Cardiac septum (tissue), 1 donor: ENCODE results near the gene LY6G6C. TPM values are rescaled to one million over a fixed set of nuclear protein-coding genes. Genes with fewer than 3 reads are reported as not detected.

Source experiments
- microRNA-seq: library from miRNA; unstranded; fragments of <30 nt; microRNA quantifications from one replicate; pipeline ENCODE4 v1.2.0, GENCODE V29; 2020
- total RNA-seq: library from RNA; stranded (reverse); fragmentation: NEBNext Ultra II Directional; extraction: Animal tissue kit (Norgen Biotek cat#: 25700); gene quantifications from one replicate; pipeline ENCODE4 v1.2.1, GENCODE V29; 2021
- donor health status: DM: no; HTN: no; CAD: no.

Gene LY6G6C
- total RNA-seq, 1 donor from 2014 or later, result not detected

Small RNAs within 50 kb of the gene (microRNA-seq; reads per million reads assigned to microRNA genes)
- not detected for gene MIR4646

Other genes with a start within 250 kb of the LY6G6C start
- 1.9 TPM for gene MICB, start 223.6 kb downstream of the LY6G6C start, total RNA-seq
- gene MCCD1, start 192.8 kb downstream of the LY6G6C start, total RNA-seq, result not detected
- gene DDX39B, start 179.7 kb downstream of the LY6G6C start, total RNA-seq, result 201 TPM
- 2.6 TPM for gene ATP6V1G2, start 175.1 kb downstream of the LY6G6C start, total RNA-seq
- 9.5 TPM for gene NFKBIL1, start 174.1 kb downstream of the LY6G6C start, total RNA-seq
- not detected for gene LTA, start 149.5 kb downstream of the LY6G6C start, total RNA-seq
- 0.38 TPM for gene TNF, start 146.2 kb downstream of the LY6G6C start, total RNA-seq
- 0.86 TPM for gene LTB, start 139.3 kb downstream of the LY6G6C start, total RNA-seq
- 5.4 TPM for gene LST1, start 135.5 kb downstream of the LY6G6C start, total RNA-seq
- not detected for gene NCR3, start 128.7 kb downstream of the LY6G6C start, total RNA-seq
- 10.3 TPM for gene AIF1, start 106.5 kb downstream of the LY6G6C start, total RNA-seq
- gene PRRC2A, start 101.0 kb downstream of the LY6G6C start, total RNA-seq, result 125 TPM
- gene BAG6, start 69.1 kb downstream of the LY6G6C start, total RNA-seq, result 270 TPM
- 1.4 TPM for gene APOM, start 65.9 kb downstream of the LY6G6C start, total RNA-seq
- 17.7 TPM for gene C6orf47, start 61.0 kb downstream of the LY6G6C start, total RNA-seq
- gene GPANK1, start 56.7 kb downstream of the LY6G6C start, total RNA-seq, result 13.6 TPM
- 96.3 TPM for gene CSNK2B, start 55.7 kb downstream of the LY6G6C start, total RNA-seq
- gene LY6G5B, start 51.8 kb downstream of the LY6G6C start, total RNA-seq, result 6.5 TPM
- 2.9 TPM for gene LY6G5C, start 40.7 kb downstream of the LY6G6C start, total RNA-seq
- 26.9 TPM for gene ABHD16A, start 18.4 kb downstream of the LY6G6C start, total RNA-seq
- not detected for gene LY6G6F, start 14.9 kb downstream of the LY6G6C start, total RNA-seq
- not detected for gene LY6G6D, start 6.4 kb downstream of the LY6G6C start, total RNA-seq
- gene MPIG6B, start 1.6 kb upstream of the LY6G6C start, total RNA-seq, result 0.24 TPM
- gene DDAH2, start 7.6 kb upstream of the LY6G6C start, total RNA-seq, result 69.9 TPM
- gene CLIC1, start 14.8 kb upstream of the LY6G6C start, total RNA-seq, result 131 TPM
- 1.7 TPM for gene MSH5, start 18.3 kb upstream of the LY6G6C start, total RNA-seq
- gene SAPCD1, start 40.9 kb upstream of the LY6G6C start, total RNA-seq, result 0.86 TPM
- gene VWA7, start 55.6 kb upstream of the LY6G6C start, total RNA-seq, result 21.5 TPM
- gene VARS1, start 74.0 kb upstream of the LY6G6C start, total RNA-seq, result 35.0 TPM
- gene LSM2, start 85.2 kb upstream of the LY6G6C start, total RNA-seq, result 24.0 TPM
- 2.4 TPM for gene HSPA1L, start 93.5 kb upstream of the LY6G6C start, total RNA-seq
- 296 TPM for gene HSPA1A, start 93.8 kb upstream of the LY6G6C start, total RNA-seq
- 221 TPM for gene HSPA1B, start 106.0 kb upstream of the LY6G6C start, total RNA-seq
- gene NEU1, start 141.1 kb upstream of the LY6G6C start, total RNA-seq, result 19.4 TPM
- not detected for gene SLC44A4, start 157.3 kb upstream of the LY6G6C start, total RNA-seq
- gene EHMT2, start 176.0 kb upstream of the LY6G6C start, total RNA-seq, result 14.5 TPM
- 5.2 TPM for gene ZBTB12, start 180.3 kb upstream of the LY6G6C start, total RNA-seq
- 5.1 TPM for gene C2, start 206.0 kb upstream of the LY6G6C start, total RNA-seq
- gene CFB, start 224.3 kb upstream of the LY6G6C start, total RNA-seq, result 5.0 TPM
- gene NELFE, start 237.2 kb upstream of the LY6G6C start, total RNA-seq, result 46.7 TPM
- gene SKIC2, start 237.4 kb upstream of the LY6G6C start, total RNA-seq, result 33.2 TPM